Activated CD8-positive, alpha-beta memory T cell treated with anti-CD3 and anti-CD28 coated beads, Interleukin-2, amount 10 ng/mL, durations not matched to agents 7 days and 5 days (primary cell): ENCODE results near the gene PDXK. TPM values are rescaled to one million over a fixed set of nuclear protein-coding genes. Genes with fewer than 3 reads are reported as not detected.
A peak's percentile ranks its signal among the peaks of the same experiment; 100 is the strongest.

Experiments used
- ATAC-seq: fragments of 150-1000 bp; cut with Tn5 transposase; one replicate; pipeline ENCODE4 v1.10.0; 2021; ENCODE audit warnings: moderate library complexity
- CTCF ChIA-PET: fragments of 350-600 bp; sonication (Branson Sonifier 250); formaldehyde crosslinking; loops from one replicate; lab custom pipeline; 2021; ENCODE audit warnings: antibody characterized with exemption; lab: Charles Lee
- DNase-seq: peaks from one replicate; pipeline ENCODE4 v3.0.0-alpha.2; 2020
- H3K27ac Mint-ChIP-seq: one replicate; pipeline ENCODE4 v1.8.0; 2021; ENCODE audit warnings: mild to moderate bottlenecking, mixed read lengths
- H3K27me3 Mint-ChIP-seq: one replicate; pipeline ENCODE4 v1.8.0; 2021; ENCODE audit warnings: mixed read lengths
- H3K36me3 Mint-ChIP-seq: one replicate; pipeline ENCODE4 v1.8.0; 2021; ENCODE audit warnings: mild to moderate bottlenecking, mixed read lengths
- H3K4me1 Mint-ChIP-seq: one replicate; pipeline ENCODE4 v1.8.0; 2021; ENCODE audit warnings: mixed read lengths
- H3K4me3 Mint-ChIP-seq: one replicate; pipeline ENCODE4 v1.8.0; 2021; ENCODE audit warnings: mild to moderate bottlenecking, moderate library complexity, mixed read lengths
- H3K9me3 Mint-ChIP-seq: one replicate; pipeline ENCODE4 v1.8.0; 2022; ENCODE audit warnings: low read depth, mixed read lengths
- total RNA-seq, 2 experiments: library from RNA; stranded (reverse); gene quantifications; one replicate each; pipeline ENCODE4 v1.2.3, GENCODE V29; 2021

Gene PDXK
- total RNA-seq, 2 experiments from 2014 or later = 95.3 to 99.6 TPM

DNA sequence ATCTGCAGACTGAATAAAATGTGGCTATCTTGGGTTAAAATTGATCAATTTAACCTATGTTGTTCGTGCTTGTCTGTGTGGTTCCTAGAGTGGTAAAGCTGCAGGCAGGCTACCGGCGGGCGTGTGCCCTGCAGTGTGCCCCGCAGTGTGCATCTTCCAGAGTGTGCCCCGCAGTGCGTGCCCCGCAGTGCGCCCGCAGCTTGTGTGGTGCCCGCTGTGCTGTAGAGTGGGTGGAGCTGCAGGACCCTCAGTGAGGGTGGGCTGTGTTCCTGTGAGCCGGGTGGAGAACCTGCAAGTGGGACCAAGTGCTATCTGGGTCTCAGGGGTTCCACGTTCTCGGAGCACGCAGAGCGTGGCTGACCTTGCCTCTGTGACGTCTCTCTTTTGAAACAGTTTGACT is 81.2 kb downstream of the PDXK start:
- DNase-seq (no peak), ATAC-seq (no peak)
- CTCF ChIA-PET = no interaction called here
- Mint-ChIP-seq H3K36me3 (peaks cover 22% of the 10 kb centered on the region), H3K4me1 (no peaks in the 10 kb centered on the region), H3K27me3 (no peaks in the 10 kb centered on the region), H3K4me3 (no peak overlapping the region), H3K27ac (no peak overlapping the region), H3K9me3 (no peaks in the 10 kb centered on the region)

DNA sequence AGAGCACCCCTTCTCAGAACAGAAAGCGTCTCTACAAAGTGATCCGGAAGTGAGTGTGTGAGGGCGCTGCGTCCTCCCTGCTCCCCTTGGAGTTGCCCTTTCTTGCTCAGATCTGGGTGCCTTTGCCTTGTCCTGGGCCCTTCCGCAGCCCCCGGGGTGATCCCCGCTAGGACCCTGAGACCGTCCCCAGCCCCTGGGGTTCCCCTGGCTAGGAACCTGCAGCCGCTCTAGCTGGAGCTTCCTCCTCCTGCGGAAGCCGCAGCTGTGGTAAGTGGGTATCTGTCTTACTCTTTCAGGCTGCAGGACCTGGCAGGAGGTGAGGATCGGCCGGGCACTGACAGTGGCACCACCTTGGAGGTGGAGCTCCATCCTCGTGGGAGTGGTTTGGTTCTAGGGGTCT is 81.6 kb downstream of the PDXK start:
- no peak for ATAC-seq
- peaks cover 21% of the 10 kb centered on the region for H3K36me3 Mint-ChIP-seq
- H3K27me3 Mint-ChIP-seq = no peaks in the 10 kb centered on the region
- H3K4me3 Mint-ChIP-seq = no peak overlapping the region
- no peaks in the 10 kb centered on the region for H3K9me3 Mint-ChIP-seq
- DNase-seq = no peak
- no peak overlapping the region for H3K27ac Mint-ChIP-seq
- CTCF ChIA-PET = no interaction called here
- H3K4me1 Mint-ChIP-seq = no peaks in the 10 kb centered on the region

DNA sequence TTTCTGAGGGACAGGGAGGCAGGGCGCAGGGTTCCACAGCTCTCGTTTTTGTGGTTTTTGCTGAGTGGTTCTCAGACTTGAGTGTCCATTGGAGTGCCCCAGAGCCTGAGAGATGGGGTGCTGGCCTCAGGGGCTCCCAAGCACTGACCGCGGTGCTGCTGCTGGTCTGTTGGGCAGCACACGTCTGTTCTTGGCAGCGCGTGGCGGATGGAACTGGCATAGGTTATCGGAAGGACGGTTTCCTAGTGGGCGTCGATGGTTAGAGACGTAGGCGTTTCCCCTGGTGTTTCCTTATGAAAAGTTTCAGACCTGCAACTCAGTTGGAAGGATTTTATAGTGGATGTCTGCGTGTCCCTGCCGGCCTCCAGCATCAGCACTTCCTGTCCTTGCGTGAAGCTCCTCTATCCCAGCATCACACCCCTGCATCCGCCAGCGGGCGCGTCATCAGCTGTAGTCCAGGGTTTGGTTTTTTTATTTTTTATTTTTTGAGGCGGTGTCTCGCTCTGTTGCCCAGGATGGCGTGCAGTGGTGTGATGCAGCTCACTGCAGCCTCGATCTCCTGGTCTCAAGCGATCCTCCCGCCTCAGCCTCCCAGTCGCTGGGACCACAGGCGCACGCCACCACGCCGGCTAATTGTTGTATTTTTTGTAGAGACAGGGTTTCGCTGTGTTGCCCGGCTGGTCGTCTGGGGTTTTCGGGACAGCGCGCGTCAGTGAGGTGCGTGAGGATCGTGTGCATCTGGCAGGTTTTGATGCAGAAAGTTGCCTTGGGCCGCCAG is 82.3 kb downstream of the PDXK start:
- DNase-seq = no peak
- CTCF ChIA-PET = no interaction called here
- no peaks in the 10 kb centered on the region for H3K4me1 Mint-ChIP-seq
- no peak overlapping the region for H3K4me3 Mint-ChIP-seq
- peaks cover 19% of the 10 kb centered on the region for H3K36me3 Mint-ChIP-seq
- no peak for ATAC-seq
- no peaks in the 10 kb centered on the region for H3K9me3 Mint-ChIP-seq
- H3K27ac Mint-ChIP-seq = no peak overlapping the region
- no peaks in the 10 kb centered on the region for H3K27me3 Mint-ChIP-seq

DNA sequence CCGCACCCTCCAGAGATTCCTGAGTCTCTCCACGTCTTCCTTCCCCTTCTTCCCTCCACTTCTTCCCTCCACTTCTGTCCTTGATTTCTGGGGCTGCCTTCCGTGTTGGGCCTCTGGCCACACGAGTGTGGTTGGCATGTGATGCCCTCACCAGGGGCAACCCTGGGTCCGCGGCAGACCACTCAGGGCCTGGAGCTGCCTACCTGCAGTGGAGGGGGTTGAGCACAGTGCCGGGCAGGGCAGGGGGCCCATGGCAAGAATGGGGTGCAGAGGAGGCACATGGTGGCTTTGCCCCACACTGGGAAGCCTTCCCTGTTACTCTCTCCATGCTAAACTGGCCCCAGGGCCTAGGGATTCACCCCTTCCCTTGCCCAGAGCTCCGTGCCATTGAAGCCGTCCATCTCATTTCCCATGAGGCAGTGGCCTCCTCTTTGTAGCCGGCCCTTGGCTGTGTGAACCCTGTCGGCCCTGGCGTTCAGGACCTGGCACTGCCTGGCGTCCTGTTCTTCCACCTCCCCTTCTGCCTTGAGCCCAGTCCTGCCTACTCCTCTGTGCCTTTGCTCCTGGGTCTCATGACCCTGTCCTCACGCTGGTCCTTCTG is 83.9 kb downstream of the PDXK start:
- H3K27ac Mint-ChIP-seq = no peak overlapping the region
- no peaks in the 10 kb centered on the region for H3K27me3 Mint-ChIP-seq
- DNase-seq (no peak), ATAC-seq (no peak)
- H3K4me1 Mint-ChIP-seq = no peaks in the 10 kb centered on the region
- no peak overlapping the region for H3K4me3 Mint-ChIP-seq
- H3K9me3 Mint-ChIP-seq = no peaks in the 10 kb centered on the region
- CTCF ChIA-PET = no interaction called here
- peaks cover 19% of the 10 kb centered on the region for H3K36me3 Mint-ChIP-seq

DNA sequence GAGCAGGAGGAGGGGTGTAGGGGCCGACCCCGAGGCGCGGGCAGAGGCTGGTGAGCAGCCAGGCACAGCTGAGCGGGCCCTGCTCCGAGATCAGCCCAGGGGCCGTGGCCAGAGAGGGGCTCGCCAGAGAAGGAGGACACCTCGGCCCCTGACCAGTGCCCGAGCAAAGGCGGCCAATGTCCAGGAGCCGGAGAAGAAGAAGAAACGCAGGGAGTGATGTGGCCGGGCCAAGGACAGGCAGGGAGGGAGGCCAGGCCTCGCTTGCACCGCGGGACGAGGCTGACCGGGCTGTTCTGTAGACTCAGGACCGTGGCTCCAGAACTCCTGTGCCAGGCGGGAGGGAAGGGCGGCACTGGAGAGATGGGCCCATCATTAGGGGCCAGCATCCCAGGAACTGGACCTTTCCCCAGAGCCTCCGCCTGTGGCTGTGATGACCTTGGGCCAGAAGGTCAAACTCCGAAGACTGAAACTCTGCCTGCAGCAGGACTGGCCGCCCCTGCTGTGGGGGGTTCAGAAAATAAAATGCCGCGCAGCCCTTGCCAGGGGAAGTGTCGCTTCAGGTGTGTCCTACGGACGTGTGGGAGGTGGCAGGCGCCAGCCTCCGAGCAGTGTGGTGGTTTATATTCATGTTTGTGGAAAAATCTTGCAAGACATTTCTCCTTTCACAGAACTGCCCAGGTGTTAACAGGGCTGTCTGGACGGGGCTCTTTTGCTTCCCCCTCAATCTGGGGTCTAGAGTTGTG is 84.8 kb downstream of the PDXK start:
- Mint-ChIP-seq H3K27me3 (no peaks in the 10 kb centered on the region), H3K4me3 (no peak overlapping the region), H3K4me1 (no peaks in the 10 kb centered on the region), H3K36me3 (peaks cover 12% of the 10 kb centered on the region), H3K9me3 (no peaks in the 10 kb centered on the region), H3K27ac (no peak overlapping the region)
- CTCF ChIA-PET = no interaction called here
- ATAC-seq = no peak
- no peak for DNase-seq

DNA sequence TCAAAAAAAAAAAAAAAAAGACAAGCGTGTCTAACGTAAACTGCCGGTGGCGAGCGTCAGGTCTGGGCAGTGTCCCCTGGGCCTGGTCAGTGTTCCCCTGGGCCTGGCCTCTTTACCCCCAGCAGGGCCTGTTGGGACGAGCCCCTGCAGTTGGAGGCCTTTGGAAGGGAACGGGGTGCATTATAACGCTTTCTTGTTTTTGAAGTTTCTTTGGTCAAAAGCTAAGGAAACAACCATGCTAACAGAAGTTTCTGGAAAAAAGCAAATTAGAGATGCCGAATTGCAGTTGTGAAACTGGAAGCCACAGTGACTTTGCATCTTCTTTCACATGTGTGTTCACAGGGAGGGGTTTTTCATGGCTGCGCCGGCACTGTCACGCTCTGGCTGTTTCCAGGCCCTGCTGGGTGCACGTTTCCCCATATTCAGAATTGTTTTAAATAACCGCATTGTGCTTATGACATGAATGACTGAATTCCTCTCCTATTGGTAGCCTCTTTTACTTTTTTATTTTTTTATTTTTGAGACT is 86.4 kb downstream of the PDXK start:
- Mint-ChIP-seq H3K4me3 (no peak overlapping the region), H3K9me3 (no peaks in the 10 kb centered on the region), H3K27ac (no peak overlapping the region), H3K36me3 (peaks cover 8% of the 10 kb centered on the region), H3K4me1 (no peaks in the 10 kb centered on the region), H3K27me3 (no peaks in the 10 kb centered on the region)
- CTCF ChIA-PET = no interaction called here
- ATAC-seq (no peak), DNase-seq (no peak)

DNA sequence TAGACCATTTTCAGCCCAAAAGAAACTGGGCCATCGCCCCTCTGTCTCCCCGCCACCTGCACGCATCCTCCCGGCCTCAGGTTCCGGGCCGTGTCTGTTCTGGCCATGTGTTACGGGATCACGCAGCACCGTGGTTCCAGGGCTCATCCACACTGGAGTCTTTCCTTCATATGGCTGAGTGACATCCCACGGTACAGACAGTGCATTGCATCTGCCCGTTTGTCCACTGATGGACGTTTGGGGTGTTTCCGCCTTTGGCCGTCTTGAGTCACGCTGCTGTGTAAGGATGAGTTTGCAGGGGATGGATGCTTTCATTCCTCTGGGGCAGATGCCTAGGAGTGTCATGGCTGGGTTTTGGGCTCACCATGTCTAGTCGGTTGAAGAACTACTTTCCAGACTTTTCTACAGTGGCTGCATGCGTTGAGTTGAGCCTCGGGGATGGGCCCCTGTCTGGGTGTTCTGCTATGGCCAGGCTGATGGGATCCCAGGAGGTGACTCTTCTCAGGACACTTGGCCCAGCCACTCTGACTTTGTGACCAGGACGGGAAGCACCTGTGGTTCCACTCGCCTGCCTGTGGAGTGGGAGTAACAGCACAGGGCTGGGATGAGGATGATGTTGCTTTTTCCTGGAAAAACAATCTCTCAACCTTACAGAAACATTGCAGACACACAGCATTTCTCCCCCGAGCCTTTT is 87.2 kb downstream of the PDXK start:
- Mint-ChIP-seq H3K9me3 (no peaks in the 10 kb centered on the region), H3K27me3 (no peaks in the 10 kb centered on the region), H3K4me1 (peaks cover 5% of the 10 kb centered on the region), H3K4me3 (no peak overlapping the region), H3K27ac (no peak overlapping the region), H3K36me3 (peaks cover 8% of the 10 kb centered on the region)
- CTCF ChIA-PET = no interaction called here
- DNase-seq (no peak), ATAC-seq (no peak)

DNA sequence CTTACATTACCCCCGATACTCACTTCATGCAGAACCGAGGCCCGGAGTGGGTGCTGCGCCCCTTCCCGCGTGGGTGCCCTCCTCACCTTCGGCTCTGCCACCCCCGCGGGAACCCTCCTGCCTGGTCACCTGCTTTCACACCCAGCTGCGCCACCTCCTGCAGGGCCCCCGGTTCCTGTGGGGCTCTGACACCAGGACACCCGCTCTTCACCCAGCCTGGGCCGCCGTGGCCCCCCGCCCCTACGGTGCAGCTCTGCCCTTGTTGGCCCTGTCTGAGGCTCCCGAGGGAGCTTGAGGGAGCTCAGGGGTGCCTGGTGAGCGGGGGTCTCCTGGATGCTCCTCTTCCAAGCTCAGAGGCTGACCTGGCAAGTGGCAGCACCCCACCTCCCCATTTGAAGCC is 89.4 kb downstream of the PDXK start:
- no peaks in the 10 kb centered on the region for H3K36me3 Mint-ChIP-seq
- CTCF ChIA-PET = interaction anchor here (0.9 kb wide), 2 partner anchors 133 to 189 kb away, joined by 3 to 4 read pairs; no protein-coding TSS in a partner anchor
- no peaks in the 10 kb centered on the region for H3K27me3 Mint-ChIP-seq
- ATAC-seq = no peak
- no peak overlapping the region for H3K27ac Mint-ChIP-seq
- no peak overlapping the region for H3K4me3 Mint-ChIP-seq
- no peaks in the 10 kb centered on the region for H3K9me3 Mint-ChIP-seq
- peaks cover 5% of the 10 kb centered on the region for H3K4me1 Mint-ChIP-seq
- DNase-seq = no peak

DNA sequence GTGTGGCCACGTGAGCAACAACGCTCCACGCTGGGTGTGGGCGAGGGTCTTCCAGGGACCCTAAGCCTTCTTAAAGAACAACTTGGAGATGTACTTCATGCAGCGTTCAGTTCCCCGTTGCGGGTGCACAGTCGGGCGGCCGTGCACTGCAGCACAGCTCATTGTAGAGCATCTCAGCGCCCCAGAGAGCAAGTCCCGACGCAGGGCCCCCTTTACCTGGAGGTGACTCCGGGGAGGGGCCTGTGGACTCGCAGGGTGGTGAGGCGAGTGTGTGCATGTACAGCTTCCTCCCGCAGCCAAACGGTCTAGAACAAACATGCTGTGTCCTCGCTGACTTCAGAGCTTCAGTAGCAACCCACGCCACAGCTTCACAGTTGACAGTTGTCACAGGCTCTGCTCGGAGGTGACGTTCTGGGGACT is 89.9 kb downstream of the PDXK start:
- H3K4me1 Mint-ChIP-seq = peaks cover 5% of the 10 kb centered on the region
- DNase-seq = no peak
- CTCF ChIA-PET = interaction anchor here (0.9 kb wide), 2 partner anchors 132 to 189 kb away, joined by 3 to 4 read pairs; no protein-coding TSS in a partner anchor
- no peaks in the 10 kb centered on the region for H3K9me3 Mint-ChIP-seq
- H3K36me3 Mint-ChIP-seq = no peaks in the 10 kb centered on the region
- no peak overlapping the region for H3K27ac Mint-ChIP-seq
- H3K4me3 Mint-ChIP-seq = no peak overlapping the region
- no peak for ATAC-seq
- H3K27me3 Mint-ChIP-seq = no peaks in the 10 kb centered on the region

DNA sequence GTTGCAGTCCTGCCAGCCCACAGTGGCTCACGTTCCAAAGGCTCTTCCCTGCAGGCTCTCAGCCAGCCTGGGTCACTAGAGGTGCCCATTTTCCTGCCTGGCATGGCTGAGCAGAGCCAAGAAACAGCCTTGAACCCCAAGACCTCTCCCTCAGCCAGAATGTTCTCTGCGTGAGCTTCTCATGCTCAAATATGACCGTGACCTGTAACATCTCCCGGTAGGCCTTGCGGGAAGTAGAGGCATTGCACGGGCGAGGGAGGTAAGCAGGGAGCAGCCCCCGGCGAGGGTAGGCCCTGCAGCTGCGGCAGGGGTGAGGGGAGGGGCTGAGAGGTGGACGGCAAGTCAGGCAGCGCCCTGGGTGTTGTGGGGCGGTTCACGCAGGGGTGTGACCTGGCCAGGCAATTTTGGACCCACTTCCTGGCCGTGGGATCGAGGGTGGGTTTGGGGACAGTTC is 90.4 kb downstream of the PDXK start:
- DNase-seq (no peak), ATAC-seq (no peak)
- H3K4me1 Mint-ChIP-seq = peaks cover 5% of the 10 kb centered on the region
- no peaks in the 10 kb centered on the region for H3K27me3 Mint-ChIP-seq
- H3K9me3 Mint-ChIP-seq = no peaks in the 10 kb centered on the region
- no peak overlapping the region for H3K27ac Mint-ChIP-seq
- CTCF ChIA-PET = interaction anchor here (0.9 kb wide), 2 partner anchors 132 to 188 kb away, joined by 3 to 4 read pairs; no protein-coding TSS in a partner anchor
- no peak overlapping the region for H3K4me3 Mint-ChIP-seq
- H3K36me3 Mint-ChIP-seq = no peaks in the 10 kb centered on the region

DNA sequence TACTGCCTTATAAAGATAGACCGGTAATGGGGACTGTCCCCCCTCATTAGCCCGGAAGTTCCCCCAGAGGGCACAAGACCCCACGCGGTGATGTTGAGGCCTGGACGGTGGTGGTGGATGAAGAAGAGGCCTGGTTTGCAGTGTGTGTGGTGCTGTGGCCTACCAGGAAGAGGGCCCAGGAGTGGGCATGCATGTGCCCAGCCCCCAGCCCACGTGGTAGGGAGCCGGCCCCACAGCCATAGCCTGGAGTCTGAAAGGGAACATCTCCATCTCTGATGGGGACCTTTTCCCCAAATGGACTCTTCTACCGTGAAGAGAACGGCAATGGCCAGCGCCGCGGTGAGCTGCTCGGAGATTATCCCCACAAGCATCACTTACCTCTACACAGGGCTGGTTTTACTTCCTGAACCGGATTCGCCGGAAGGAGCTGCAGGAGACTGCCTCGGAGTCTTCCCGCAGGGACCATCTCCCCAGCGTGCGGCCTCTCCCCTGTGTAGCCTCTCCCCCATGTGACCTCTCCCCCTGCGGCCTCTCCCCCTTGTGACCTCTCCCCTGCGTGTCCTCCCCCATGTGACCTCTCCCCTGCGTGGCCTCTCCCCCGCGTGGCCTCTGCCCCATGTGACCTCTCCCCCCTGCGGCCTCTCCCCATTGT is 91.0 kb downstream of the PDXK start:
- no peak for ATAC-seq
- DNase-seq = no peak
- Mint-ChIP-seq H3K36me3 (no peaks in the 10 kb centered on the region), H3K27ac (no peak overlapping the region), H3K9me3 (no peaks in the 10 kb centered on the region), H3K27me3 (no peaks in the 10 kb centered on the region), H3K4me1 (peaks cover 8% of the 10 kb centered on the region), H3K4me3 (no peak overlapping the region)
- CTCF ChIA-PET = interaction anchor here (0.9 to 2.1 kb wide), 20 partner anchors 10 to 274 kb away, joined by 3 to 38 read pairs (median 4); no protein-coding TSS in a partner anchor

DNA sequence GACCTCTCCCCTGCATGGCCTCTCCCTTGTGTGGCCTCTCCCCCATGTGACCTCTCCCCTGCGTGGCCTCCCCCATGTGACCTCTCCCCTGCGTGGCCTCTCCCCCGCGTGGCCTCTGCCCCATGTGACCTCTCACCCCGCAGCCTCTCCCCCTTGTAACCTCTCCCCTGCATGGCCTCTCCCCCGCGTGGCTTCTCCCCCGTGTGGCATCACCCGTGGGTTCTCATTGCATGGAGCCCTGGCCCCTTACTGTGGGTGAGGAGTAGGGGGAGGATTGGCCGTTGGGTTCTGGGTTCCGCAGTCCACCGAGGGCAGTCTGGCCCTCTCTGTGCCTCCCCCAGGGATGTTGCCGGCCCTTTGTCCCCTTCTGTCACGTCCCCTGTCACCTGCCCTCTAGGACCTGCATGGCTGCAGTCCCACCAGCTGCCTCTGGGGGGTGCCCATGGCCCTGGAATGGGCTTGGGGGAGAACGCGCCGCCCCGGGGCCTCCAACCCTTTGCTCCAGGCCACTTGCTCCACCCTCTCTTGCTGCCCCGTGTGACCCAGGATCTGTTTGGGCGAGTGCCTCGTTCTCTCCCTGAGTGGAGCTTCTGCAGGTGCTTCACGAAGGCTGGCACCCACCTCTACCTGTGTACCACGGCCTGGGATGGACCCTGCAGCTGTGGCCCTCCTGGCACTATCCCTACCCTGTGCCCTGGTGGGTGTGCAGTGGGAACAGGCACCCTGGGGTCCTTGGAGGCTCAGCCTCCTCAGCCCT is 91.8 kb downstream of the PDXK start:
- no peak overlapping the region for H3K4me3 Mint-ChIP-seq
- H3K9me3 Mint-ChIP-seq = no peaks in the 10 kb centered on the region
- no peaks in the 10 kb centered on the region for H3K36me3 Mint-ChIP-seq
- ATAC-seq = peak; percentile 94
- H3K27ac Mint-ChIP-seq = peak overlapping the region; percentile 24
- DNase-seq = peak; percentile 94
- H3K27me3 Mint-ChIP-seq = no peaks in the 10 kb centered on the region
- CTCF ChIA-PET = interaction anchor here (0.5 to 2.1 kb wide), 29 partner anchors 9 to 274 kb away, joined by 3 to 38 read pairs (median 4); no protein-coding TSS in a partner anchor
- peaks cover 8% of the 10 kb centered on the region for H3K4me1 Mint-ChIP-seq
